MM.1S (cell line): Measurements from ENCODE around the gene TIAM1.

Experiments used
- DNase-seq: peaks from one replicate; pipeline ENCODE4 v3.0.0-alpha.2; 2015
- H2AFZ ChIP-seq: fragments of 300-600 bp; sonication (generic); 2 replicates; pipeline ENCODE4 v1.6.0; 2016; ENCODE audit warnings: antibody characterized with exemption, low read length
- H3F3A ChIP-seq: fragments of 300-600 bp; sonication (generic); 2 replicates; pipeline ENCODE4 v1.6.1; 2016; ENCODE audit warnings: mild to moderate bottlenecking, antibody characterized with exemption, low read length, moderate library complexity, mixed read lengths; ENCODE audit not compliant: insufficient read depth
- H3K27ac ChIP-seq: fragments of 300-600 bp; sonication (generic); 2 replicates; pipeline ENCODE4 v1.5.1; 2016; ENCODE audit warnings: mild to moderate bottlenecking, low read length
- H3K27me3 ChIP-seq: fragments of 300-600 bp; sonication (generic); replicated peaks from 2 replicates; pipeline ENCODE4 v1.6.0; 2016; ENCODE audit warnings: low read length; ENCODE audit not compliant: insufficient read depth
- H3K36me3 ChIP-seq: fragments of 300-600 bp; sonication (generic); replicated peaks from 2 replicates; pipeline ENCODE4 v1.6.1; 2016; ENCODE audit warnings: mild to moderate bottlenecking, low read length, mixed read lengths; ENCODE audit not compliant: insufficient read depth
- H3K4me1 ChIP-seq: fragments of 300-600 bp; sonication (generic); 2 replicates; pipeline ENCODE4 v1.6.1; 2016; ENCODE audit warnings: low read length, mixed read lengths
- H3K4me2 ChIP-seq: fragments of 300-600 bp; sonication (generic); 2 replicates; pipeline ENCODE4 v1.6.0; 2016; ENCODE audit warnings: low read depth, low read length
- H3K4me3 ChIP-seq: fragments of 300-600 bp; sonication (generic); 2 replicates; pipeline ENCODE4 v1.5.1; 2016; ENCODE audit warnings: low read length, mixed read lengths
- H3K79me2 ChIP-seq: fragments of 300-600 bp; sonication (generic); 2 replicates; pipeline ENCODE4 v1.6.1; 2016; ENCODE audit warnings: mixed run types, low read length, mixed read lengths
- H3K9ac ChIP-seq: fragments of 300-600 bp; sonication (generic); 2 replicates; pipeline ENCODE4 v1.6.1; 2016; ENCODE audit warnings: low read length, mixed read lengths
- H3K9me2 ChIP-seq: fragments of 300-600 bp; sonication (generic); replicated peaks from 2 replicates; pipeline ENCODE4 v1.6.1; 2016; ENCODE audit warnings: mild to moderate bottlenecking, low read length, mixed read lengths; ENCODE audit not compliant: insufficient read depth
- H3K9me3 ChIP-seq: fragments of 300-600 bp; sonication (generic); replicated peaks from 2 replicates; pipeline ENCODE4 v1.6.1; 2016; ENCODE audit warnings: mild to moderate bottlenecking, low read length, mixed read lengths; ENCODE audit not compliant: insufficient read depth
- H4K20me1 ChIP-seq: fragments of 300-600 bp; sonication (generic); 2 replicates; pipeline ENCODE4 v1.6.1; 2016; ENCODE audit warnings: mild to moderate bottlenecking, low read length, moderate library complexity, mixed read lengths; ENCODE audit not compliant: insufficient read depth
- CTCF ChIP-seq: fragments of 300-600 bp; sonication (generic); IDR thresholded peaks from 2 replicates; pipeline ENCODE4 v1.5.1; 2016; ENCODE audit warnings: antibody characterized with exemption, low read length, mixed read lengths
- EZH2 ChIP-seq: fragments of 300-600 bp; sonication (generic); optimal IDR thresholded peaks from 2 replicates; pipeline ENCODE3; 2017; ENCODE audit warnings: low read depth, mild to moderate bottlenecking, antibody characterized with exemption, low read length, mixed read lengths
- EZH2phosphoT487 ChIP-seq: fragments of 300-600 bp; sonication (generic); IDR thresholded peaks from 2 replicates; pipeline ENCODE4 v1.6.1; 2018; ENCODE audit warnings: antibody characterized with exemption, low read length

The TIAM1 gene

DNA sequence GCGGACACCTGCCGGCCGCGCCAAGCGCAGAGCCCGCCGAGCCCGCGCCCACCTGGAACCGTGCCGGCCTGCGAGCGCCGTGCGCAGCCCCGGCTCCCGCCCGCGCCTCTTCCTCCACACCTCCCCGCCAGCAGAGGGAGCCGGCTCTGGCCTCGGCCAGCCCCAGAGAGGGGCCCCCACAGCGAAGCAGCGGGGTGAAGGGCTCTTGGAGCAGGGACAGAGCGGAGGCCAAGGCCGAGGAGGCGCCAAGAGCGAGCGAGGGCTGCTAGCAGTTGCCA, 255.6 kb downstream of the TIAM1 start:
- Histone ChIP-seq H3K9me3 (no peaks in the 10 kb centered on the region), H4K20me1 (no peaks in the 10 kb centered on the region), H2AFZ (no peak overlapping the region), H3K4me2 (no peak overlapping the region), H3K4me1 (no peaks in the 10 kb centered on the region), H3K4me3 (no peak overlapping the region), H3K9me2 (no peaks in the 10 kb centered on the region), H3K27me3 (no peaks in the 10 kb centered on the region), H3K9ac (no peak overlapping the region), H3F3A (no peaks in the 10 kb centered on the region), H3K79me2 (no peaks in the 10 kb centered on the region), H3K36me3 (no peaks in the 10 kb centered on the region), H3K27ac (no peak overlapping the region)
- TF ChIP-seq CTCF (no peak), EZH2phosphoT487 (no peak), EZH2 (no peak)
- no peak for DNase-seq

- Histone ChIP-seq H3K9me2 (no peaks in the 10 kb centered on the region), H4K20me1 (no peaks in the 10 kb centered on the region), H3K4me2 (no peak overlapping the region), H3K9ac (no peak overlapping the region), H2AFZ (no peak overlapping the region), H3K4me1 (no peaks in the 10 kb centered on the region), H3K4me3 (no peak overlapping the region), H3F3A (no peaks in the 10 kb centered on the region), H3K27me3 (no peaks in the 10 kb centered on the region), H3K9me3 (no peaks in the 10 kb centered on the region), H3K36me3 (no peaks in the 10 kb centered on the region), H3K27ac (no peak overlapping the region), H3K79me2 (no peaks in the 10 kb centered on the region)
- DNase-seq = no peak
- no peak for TF ChIP-seq EZH2
- no peak for TF ChIP-seq EZH2phosphoT487
- no peak for TF ChIP-seq CTCF
These were observed 256.2 kb downstream of the TIAM1 start for GRCh38 chr21:31087639-31088473.

DNA sequence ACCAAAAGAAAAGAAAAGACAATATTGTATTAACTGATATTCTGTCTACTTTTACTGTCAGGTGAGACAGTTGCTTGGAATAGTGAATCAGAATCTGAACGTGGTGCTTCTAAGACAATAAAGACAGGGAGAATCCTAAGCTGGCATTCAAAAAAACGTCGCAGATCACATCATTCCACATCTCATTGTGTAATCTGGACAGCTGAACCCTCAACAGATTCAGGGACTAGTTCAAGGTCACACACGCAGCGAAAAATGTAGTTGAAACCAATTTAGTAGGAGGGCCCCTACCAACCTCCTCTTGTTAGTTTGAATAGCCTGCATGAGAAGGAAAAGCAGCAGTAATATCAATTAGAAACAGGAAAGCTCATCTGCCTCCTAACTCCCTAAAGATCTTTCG, 259.4 kb downstream of the TIAM1 start:
- no peaks in the 10 kb centered on the region for H4K20me1 ChIP-seq
- no peaks in the 10 kb centered on the region for H3K79me2 ChIP-seq
- no peak overlapping the region for H3K4me2 ChIP-seq
- no peak for DNase-seq
- no peak overlapping the region for H3K27ac ChIP-seq
- TF ChIP-seq CTCF (no peak), EZH2phosphoT487 (no peak), EZH2 (no peak)
- H3K4me1 ChIP-seq = no peaks in the 10 kb centered on the region
- no peaks in the 10 kb centered on the region for H3F3A ChIP-seq
- H3K9me3 ChIP-seq = no peaks in the 10 kb centered on the region
- H3K9me2 ChIP-seq = no peaks in the 10 kb centered on the region
- H2AFZ ChIP-seq = no peak overlapping the region
- no peaks in the 10 kb centered on the region for H3K27me3 ChIP-seq
- H3K4me3 ChIP-seq = no peak overlapping the region
- H3K9ac ChIP-seq = no peak overlapping the region
- no peaks in the 10 kb centered on the region for H3K36me3 ChIP-seq
